Esophagus squamous epithelium (tissue), 5 donors: ENCODE results near the gene DPH6. TPM values are rescaled to one million over a fixed set of nuclear protein-coding genes. Genes with fewer than 3 reads are reported as not detected.

Source experiments
- DNase-seq: peaks from one replicate; lab custom pipeline; 2025; lab: John Stamatoyannopoulos, UW
- H3K27ac ChIP-seq, 4 donors: fragments of 200-600 bp; sonication (generic); one replicate each; pipeline ENCODE4 v1.5.1; 2016 to 2019; ENCODE audit warnings: mild to moderate bottlenecking in 1 of 4
- H3K27me3 ChIP-seq, 4 donors: fragments of 200-600 bp; sonication (generic); 1 replicate in 3 of 4; 2 replicates in 1 of 4; pipeline versions ENCODE4 v1.5.1 to v1.6.0; 2017 to 2021; ENCODE audit warnings: antibody characterized with exemption in 1 of 4
- H3K36me3 ChIP-seq, 3 donors: fragments of 200-600 bp; sonication (generic); one replicate each; pipeline ENCODE4 v1.5.1; 2016 to 2019
- H3K4me1 ChIP-seq, 3 donors: fragments of 200-600 bp; sonication (generic); one replicate each; pipeline ENCODE4 v1.5.1; 2017 to 2019
- H3K4me3 ChIP-seq, 4 donors: fragments of 200-600 bp; sonication (generic); 1 replicate in 3 of 4; 2 replicates in 1 of 4; pipeline ENCODE4 v1.5.1; 2016 to 2019; ENCODE audit warnings: mild to moderate bottlenecking in 2 of 4, moderate library complexity in 1 of 4
- H3K9me3 ChIP-seq, 3 donors: fragments of 200-600 bp; sonication (generic); one replicate each; pipeline ENCODE4 v1.5.1; 2016 to 2019
- CTCF ChIP-seq, 6 experiments: fragments of 450-650 bp in 4 of 6; fragments of 200-600 bp in 2 of 6; sonication (generic) in 2 of 6; IDR thresholded peaks; one replicate each; pipeline ENCODE4 v1.5.1; 2016 to 2019; ENCODE audit warnings: antibody characterized with exemption in 6 of 6, mild to moderate bottlenecking in 4 of 6, moderate library complexity in 4 of 6
- POLR2A ChIP-seq, 4 donors: fragments of 450-650 bp; IDR thresholded peaks; one replicate each; pipeline ENCODE4 v1.6.1; 2017; ENCODE audit warnings: antibody characterized with exemption in 4 of 4, mild to moderate bottlenecking in 4 of 4, moderate library complexity in 3 of 4
- WGBS, 2 donors: methylation state at CpG; one replicate each; pipeline ENCODE4 v1.1.5; 2018; 5-methylcytosine and 5-hydroxymethylcytosine counted together
- intact Hi-C: fragments of 100-400 bp; cut with DNase I; formaldehyde crosslinking; loops from one replicate; pipeline ENCODE4 v1.15.0; 2022
- total RNA-seq, 4 donors: library from RNA; depleted of rRNA; stranded (reverse); fragments of >200 nt; gene quantifications; one replicate each; pipeline ENCODE4 v1.1.0, GENCODE V29; 2016
- donor health status: DM: yes; HTN: yes; CAD: no.

The DPH6 gene
- total RNA-seq, 4 donors from 2014 or later, result 8.8 to 21.4 (median 11.2) TPM

- H3K4me1 ChIP-seq, result no peaks in the 10 kb centered on the region
- no peak overlapping the region for H3K27ac ChIP-seq
- no peaks in the 10 kb centered on the region for H3K27me3 ChIP-seq
- DNase-seq, result no peak
- peaks cover 0 to 40% (median 2%) of the 10 kb centered on the region in 3 donors for H3K9me3 ChIP-seq
- no peak for TF ChIP-seq POLR2A (IDR thresholded peaks at IDR 0.05)
- no peak for TF ChIP-seq CTCF (IDR thresholded peaks at IDR 0.05)
- intact Hi-C loops, result no loop called here
- H3K36me3 ChIP-seq, result peaks cover 0 to 6% (median 0%) of the 10 kb centered on the region in 3 donors
- no peak overlapping the region for H3K4me3 ChIP-seq
These were observed 183.7 kb downstream of the DPH6 start for GRCh38 chr15:35362195-35362829.

DNA sequence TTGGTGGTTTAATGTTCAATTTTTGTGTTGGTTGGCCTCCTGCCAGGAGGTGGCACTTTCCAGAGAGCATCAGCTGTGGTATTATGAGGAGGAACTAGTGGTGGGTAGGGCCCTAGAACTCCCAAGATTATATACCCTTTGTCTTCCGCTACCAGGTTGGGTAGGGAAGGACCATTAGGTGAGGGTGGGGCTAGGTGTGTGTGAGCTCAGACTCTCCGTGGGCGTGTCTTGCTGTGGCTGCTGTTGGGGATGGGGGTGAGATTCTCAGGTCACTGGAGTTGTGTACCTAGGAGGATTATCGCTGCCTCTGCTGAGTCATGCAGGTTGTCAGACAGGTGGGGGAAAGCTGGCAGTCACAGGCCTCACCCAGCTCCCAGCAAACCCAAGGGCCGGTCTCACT, 187.1 kb downstream of the DPH6 start:
- Histone ChIP-seq H3K9me3 (peaks cover 0 to 60% (median 13%) of the 10 kb centered on the region in 3 donors), H3K4me1 (no peaks in the 10 kb centered on the region), H3K27ac (no peak overlapping the region), H3K27me3 (no peaks in the 10 kb centered on the region), H3K4me3 (no peak overlapping the region), H3K36me3 (no peaks in the 10 kb centered on the region)
- intact Hi-C loops, result no loop called here
- no peak for DNase-seq
- TF ChIP-seq CTCF (IDR thresholded peaks at IDR 0.05) (no peak), POLR2A (IDR thresholded peaks at IDR 0.05) (no peak)
- WGBS, 2 donors, result 92 to 100% methylated on average over 1 to 2 of the region's 5 CpGs

- no peaks in the 10 kb centered on the region for H3K4me1 ChIP-seq
- no peak for TF ChIP-seq CTCF (IDR thresholded peaks at IDR 0.05)
- no peak for TF ChIP-seq POLR2A (IDR thresholded peaks at IDR 0.05)
- peaks cover 0 to 7% (median 0%) of the 10 kb centered on the region in 3 donors for H3K9me3 ChIP-seq
- H3K27me3 ChIP-seq, result no peaks in the 10 kb centered on the region
- no peak overlapping the region for H3K27ac ChIP-seq
- DNase-seq, result no peak
- intact Hi-C loops, result no loop called here
- no peak overlapping the region for H3K4me3 ChIP-seq
- H3K36me3 ChIP-seq, result no peaks in the 10 kb centered on the region
These were observed 194.9 kb downstream of the DPH6 start for GRCh38 chr15:35351059-35351458.

DNA sequence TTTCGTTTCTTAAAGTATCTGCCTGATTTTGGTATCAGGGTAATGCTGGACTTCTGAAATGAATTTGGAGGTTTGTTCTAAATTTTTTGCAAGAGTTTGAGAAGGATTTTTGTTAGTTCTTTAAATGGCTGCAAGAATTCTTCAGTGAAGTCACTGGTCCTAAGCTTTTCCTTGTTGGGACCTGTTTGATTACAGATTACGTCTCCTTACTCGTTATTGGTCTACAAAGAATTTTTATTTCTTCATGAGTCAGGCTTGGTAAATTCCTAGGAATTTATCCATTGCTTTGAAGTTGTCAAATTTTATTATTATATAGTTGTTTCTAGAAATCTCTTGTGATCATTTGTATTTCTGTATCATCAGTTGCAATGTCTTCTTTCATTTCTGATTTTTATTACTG, 196.0 kb downstream of the DPH6 start:
- DNase-seq, result no peak
- TF ChIP-seq CTCF (IDR thresholded peaks at IDR 0.05) (no peak), POLR2A (IDR thresholded peaks at IDR 0.05) (no peak)
- Histone ChIP-seq H3K27ac (no peak overlapping the region), H3K4me3 (no peak overlapping the region), H3K9me3 (no peaks in the 10 kb centered on the region), H3K4me1 (no peaks in the 10 kb centered on the region), H3K36me3 (no peaks in the 10 kb centered on the region), H3K27me3 (no peaks in the 10 kb centered on the region)
- 56 to 63% methylated on average over 3 of the region's 3 CpGs for WGBS, 2 donors
- intact Hi-C loops, result no loop called here

DNA sequence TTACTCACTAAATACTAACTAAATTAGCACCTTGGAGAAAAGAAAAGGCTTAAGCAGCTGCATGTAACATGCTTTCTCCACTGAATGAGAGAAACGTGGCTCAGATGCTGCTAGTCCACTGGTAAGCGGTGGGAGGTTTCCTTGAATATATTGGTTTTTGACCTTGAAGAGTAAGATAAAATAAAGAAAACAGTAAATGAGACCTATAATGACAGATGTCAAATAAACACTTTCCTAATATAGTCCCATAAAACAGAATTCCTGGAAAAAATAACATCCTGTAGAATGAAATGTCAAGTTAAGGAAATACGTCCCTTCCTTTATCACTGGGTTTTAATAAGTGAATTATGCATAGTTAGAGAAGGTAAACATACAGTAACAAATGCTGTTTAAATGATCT, 215.0 kb downstream of the DPH6 start:
- no peaks in the 10 kb centered on the region for H3K9me3 ChIP-seq
- intact Hi-C loops, result no loop called here
- H3K36me3 ChIP-seq, result no peaks in the 10 kb centered on the region
- H3K4me1 ChIP-seq, result no peaks in the 10 kb centered on the region
- DNase-seq, result no peak
- WGBS, 2 donors, result 82% methylated on average over 3 of the region's 3 CpGs
- H3K4me3 ChIP-seq, result no peak overlapping the region
- TF ChIP-seq CTCF (IDR thresholded peaks at IDR 0.05), result no peak
- TF ChIP-seq POLR2A (IDR thresholded peaks at IDR 0.05), result no peak
- H3K27ac ChIP-seq, result no peak overlapping the region
- no peaks in the 10 kb centered on the region for H3K27me3 ChIP-seq
